Bone marrow (tissue), 2 donors: Measurements from ENCODE around the gene GPR179.
"Not testable (repeated sequence)": the region's sequence is repeated elsewhere in the genome, so short reads cannot be mapped to it uniquely, and the experiment has no call there.

ENCODE experiments used
- DNase-seq, 2 donors: peaks; one replicate each; lab custom pipeline; 2025; lab: John Stamatoyannopoulos, UW

Gene GPR179

DNA sequence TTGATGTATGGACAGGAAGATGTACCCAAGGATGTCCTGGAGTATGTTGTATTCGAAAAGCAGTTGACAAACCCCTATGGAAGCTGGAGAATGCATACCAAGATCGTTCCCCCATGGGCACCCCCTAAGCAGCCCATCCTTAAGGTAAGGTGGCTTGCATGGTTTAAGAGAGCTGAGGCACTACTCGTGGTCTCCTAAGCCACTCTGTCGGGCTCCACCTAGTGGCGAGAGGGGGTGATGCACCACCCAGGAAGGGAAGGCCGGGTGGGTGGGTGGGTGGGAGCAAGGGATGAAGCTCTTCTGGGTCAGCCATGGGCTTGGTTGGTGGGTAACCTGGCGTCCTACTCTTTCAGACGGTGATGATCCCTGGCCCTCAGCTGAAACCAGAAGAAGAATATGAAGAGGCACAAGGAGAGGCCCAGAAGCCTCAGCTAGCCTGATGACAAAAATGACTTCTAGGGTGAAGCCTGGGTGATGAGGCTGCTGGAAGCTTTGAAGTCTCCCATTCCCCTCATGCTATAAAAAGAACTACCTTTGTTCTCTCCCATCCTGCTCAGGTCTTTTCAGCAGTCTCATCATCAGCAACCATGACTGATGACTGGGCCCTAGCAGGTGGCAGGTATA lies 21.5 kb downstream of the GPR179 start:
- peak in 1 of 2 donors; percentile 17 for DNase-seq

DNA sequence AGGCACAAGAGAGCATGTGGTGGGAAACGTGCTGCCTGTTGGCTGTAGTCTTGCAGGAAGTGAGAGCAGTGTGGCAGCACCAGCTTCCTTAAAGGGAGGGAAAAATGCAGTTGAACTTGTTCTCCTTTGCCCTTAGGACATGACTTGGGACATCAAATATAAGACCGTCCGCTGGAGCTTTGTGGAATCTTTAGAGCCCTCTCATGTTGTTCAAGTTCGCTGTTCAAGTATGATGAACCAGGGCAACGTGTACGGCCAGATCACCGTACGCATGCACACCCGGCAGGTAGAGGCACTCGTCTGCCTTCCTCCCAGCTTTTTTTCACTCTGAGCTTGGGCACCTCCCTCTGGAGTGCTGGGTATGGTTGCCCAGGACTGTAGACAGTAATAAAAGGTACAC lies 23.3 kb downstream of the GPR179 start:
- no peak for DNase-seq

DNA sequence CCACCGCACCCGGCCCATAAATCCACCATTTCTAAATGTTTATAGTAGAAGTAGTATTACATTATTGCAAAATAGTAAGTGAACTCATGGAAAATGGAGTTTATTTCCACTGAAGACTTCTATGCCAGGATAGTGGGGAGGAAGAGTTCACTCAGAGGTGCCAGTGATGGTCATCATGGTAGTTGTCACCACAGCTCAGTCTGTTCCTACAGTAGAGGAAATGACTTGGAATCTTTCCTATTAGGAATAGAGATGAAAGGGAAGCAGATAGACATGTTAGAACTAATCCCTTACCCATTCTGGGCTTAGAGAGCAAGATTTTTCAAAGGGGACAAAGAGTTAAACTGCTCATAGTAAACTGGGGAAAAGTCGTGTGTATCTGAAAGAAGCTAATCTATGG lies 26.7 kb downstream of the GPR179 start:
- DNase-seq, result no peak

- no peak for DNase-seq
Observed at GRCh38 chr17:38315497-38315896, 28.3 kb downstream of the GPR179 start.

GRCh38 chr17:38296834-38297517 lies 46.8 kb downstream of the GPR179 start, which contains the start of gene MRPL45:
Gene MRPL45 (plus strand): TSS chr17:38297168. CDS start chr17:38297184, 16 bp downstream.
- peak; percentile 78 to 94 for DNase-seq

- not testable (repeated sequence) for DNase-seq
Observed at GRCh38 chr17:38295602-38296365, 48.0 kb downstream of the GPR179 start.

GRCh38 chr17:38289760-38290159 lies 54.0 kb downstream of the GPR179 start:
- DNase-seq, result not testable (repeated sequence)

GRCh38 chr17:38288217-38288827 lies 55.4 kb downstream of the GPR179 start:
- DNase-seq, result not testable (repeated sequence)

- not testable (repeated sequence) for DNase-seq
Observed at GRCh38 chr17:38286501-38287091, 57.2 kb downstream of the GPR179 start.

DNA sequence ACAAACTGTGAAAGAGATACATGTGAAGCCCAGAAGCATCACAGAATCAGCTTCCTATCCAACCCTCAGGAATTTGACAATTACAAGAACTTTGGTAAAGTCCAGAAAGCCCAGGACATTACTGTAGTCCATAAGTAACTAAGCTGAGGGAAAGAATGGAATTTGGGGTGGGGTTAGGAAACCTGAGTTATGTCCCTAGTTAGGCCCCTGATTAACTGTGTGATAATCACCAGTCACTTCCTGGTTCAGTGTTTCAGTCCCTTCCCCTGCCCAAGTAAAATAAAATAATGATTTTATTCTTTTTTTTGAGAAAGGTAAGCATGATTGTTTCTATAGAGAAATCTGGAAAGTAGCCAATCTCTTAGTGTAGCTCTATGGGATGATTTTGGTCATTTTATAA lies 57.8 kb downstream of the GPR179 start:
- not testable (repeated sequence) for DNase-seq
